ENCODE data around the gene NOS3. TPM values are rescaled to one million over a fixed set of nuclear protein-coding genes. Genes with fewer than 3 reads are reported as not detected.
A peak's percentile ranks its signal among the peaks of the same experiment; 100 is the strongest.

NOS3 gene
- total RNA-seq, 3 donors from 2014 or later = 2.5 to 6.3 (median 6.0) TPM

- DNase-seq (no peak), ATAC-seq (no peak)
- no peak overlapping the region for H3K4me3 ChIP-seq
Observed at GRCh38 chr7:151016505-151016904, 25.7 kb downstream of the NOS3 start.

DNA sequence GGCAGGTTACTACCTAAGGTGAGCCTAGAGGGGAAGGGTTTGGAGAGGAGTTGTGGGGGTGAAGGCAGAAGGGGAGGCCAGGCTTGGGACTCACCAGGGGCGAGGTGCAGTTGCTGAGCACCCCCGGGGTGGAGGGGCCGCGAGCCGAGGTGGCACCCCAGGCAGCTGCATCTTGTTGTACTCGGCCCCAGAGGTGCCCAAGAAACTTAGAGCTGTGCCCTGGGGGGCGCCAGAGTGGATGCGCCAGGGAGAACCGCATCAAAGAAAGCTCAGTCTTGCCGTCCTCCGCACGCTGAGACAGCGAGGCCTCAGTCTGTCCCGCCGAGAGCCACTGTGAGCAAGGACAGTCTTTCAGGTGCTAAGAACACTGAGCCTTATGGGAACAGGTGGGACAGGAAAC is 26.1 kb downstream of the NOS3 start:
- ATAC-seq (no peak), DNase-seq (no peak)
- Histone ChIP-seq H3K4me1 (ENCODE audit: low read depth) (peaks cover 21% of the 10 kb centered on the region), H3K9me3 (no peaks in the 10 kb centered on the region), H3K36me3 (ENCODE audit: low read depth) (no peaks in the 10 kb centered on the region), H3K4me3 (no peak overlapping the region)
- intact Hi-C loops (cut with DNase I, micrococcal nuclease) = no loop called here
- no peak for TF ChIP-seq CTCF (IDR thresholded peaks at IDR 0.05)

More at GRCh38 chr7:151016505-151016904, 25.7 kb downstream of the NOS3 start:
- TF ChIP-seq CTCF (IDR thresholded peaks at IDR 0.05) = no peak
- H3K36me3 ChIP-seq (ENCODE audit: low read depth) = no peaks in the 10 kb centered on the region
- intact Hi-C loops (cut with DNase I, micrococcal nuclease) = no loop called here
- no peaks in the 10 kb centered on the region for H3K9me3 ChIP-seq
- peaks cover 21% of the 10 kb centered on the region for H3K4me1 ChIP-seq (ENCODE audit: low read depth)

DNA sequence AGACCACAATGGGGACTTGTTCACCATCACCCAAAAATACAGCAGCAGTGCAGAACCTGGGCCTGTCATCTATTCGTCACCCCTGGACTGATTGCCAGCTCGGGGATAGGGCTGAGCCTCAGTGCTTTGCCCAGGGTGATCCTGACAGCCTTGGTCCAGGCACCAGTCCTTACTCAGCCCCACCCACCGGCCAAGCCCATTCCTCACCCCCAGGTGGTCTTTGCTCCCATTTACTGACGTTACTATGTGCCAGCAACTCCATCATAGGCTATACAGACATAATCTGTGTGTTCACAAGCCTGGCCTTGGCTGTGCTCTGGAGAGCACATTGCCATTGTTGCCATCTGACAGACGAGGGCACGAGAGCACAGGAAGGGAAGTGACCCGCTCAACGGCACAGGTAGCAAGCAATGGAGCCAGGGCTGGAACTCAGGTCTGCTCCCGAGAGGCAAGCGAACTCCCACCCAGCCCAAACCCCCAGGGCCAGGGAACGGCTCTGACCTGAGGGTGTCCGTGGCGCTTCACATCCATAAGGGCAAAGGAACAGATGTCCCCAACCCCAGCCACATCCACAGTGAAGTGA is 26.6 kb downstream of the NOS3 start:
- ATAC-seq = no peak
- Histone ChIP-seq H3K9me3 (no peaks in the 10 kb centered on the region), H3K4me1 (ENCODE audit: low read depth) (peaks cover 16% of the 10 kb centered on the region), H3K4me3 (no peak overlapping the region), H3K36me3 (ENCODE audit: low read depth) (no peaks in the 10 kb centered on the region)
- intact Hi-C loops (cut with DNase I, micrococcal nuclease) = no loop called here
- no peak for TF ChIP-seq CTCF (IDR thresholded peaks at IDR 0.05)
- no peak for DNase-seq

GRCh38 chr7:151017953-151018420 is 27.2 kb downstream of the NOS3 start:
- peak; percentile 71 for ATAC-seq
- intact Hi-C loops (cut with DNase I, micrococcal nuclease) = no loop called here
- H3K36me3 ChIP-seq (ENCODE audit: low read depth) = no peaks in the 10 kb centered on the region
- H3K4me1 ChIP-seq (ENCODE audit: low read depth) = peaks cover 13% of the 10 kb centered on the region
- no peak overlapping the region for H3K4me3 ChIP-seq
- no peaks in the 10 kb centered on the region for H3K9me3 ChIP-seq
- peak; percentile 91 for TF ChIP-seq CTCF (IDR thresholded peaks at IDR 0.05)
- DNase-seq = peak; percentile 79 to 84 (median 81)

DNA sequence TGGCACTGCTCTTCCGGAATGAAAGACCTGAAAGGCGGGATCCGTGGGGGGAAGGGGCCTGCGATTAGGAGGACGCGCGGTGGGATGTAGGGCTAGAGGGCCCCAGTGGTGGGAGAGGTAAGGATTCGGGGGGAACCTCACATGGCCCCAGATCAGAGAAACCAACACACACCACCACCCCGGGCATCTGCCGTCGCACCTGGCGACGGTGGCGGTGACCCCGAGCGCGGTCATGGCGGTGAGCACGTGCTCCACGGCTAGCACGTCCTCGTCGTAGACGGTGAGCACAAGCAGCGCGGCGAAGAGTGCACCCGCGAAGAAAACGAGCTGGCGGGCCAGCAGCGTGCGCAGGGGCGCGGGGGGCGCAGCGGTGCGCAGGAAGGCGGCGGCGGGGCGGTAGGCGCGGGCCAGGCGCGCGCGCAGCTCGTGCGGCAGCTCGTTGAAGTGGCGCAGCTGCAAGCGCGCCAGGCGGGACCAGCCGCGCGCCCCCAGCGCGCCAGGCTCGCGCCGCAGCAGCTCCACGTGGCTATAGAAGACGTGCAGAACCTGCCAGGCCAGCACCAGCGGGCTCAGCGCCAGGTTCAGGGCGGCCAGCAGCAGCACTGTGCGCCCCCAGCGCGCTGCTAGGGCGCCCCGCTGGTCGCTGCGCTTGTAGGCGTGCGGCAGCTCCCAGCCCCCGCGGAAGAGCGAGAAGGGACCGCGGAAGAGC is 27.8 kb downstream of the NOS3 start:
- Histone ChIP-seq H3K4me3 (no peak overlapping the region), H3K9me3 (no peaks in the 10 kb centered on the region), H3K36me3 (ENCODE audit: low read depth) (no peaks in the 10 kb centered on the region), H3K4me1 (ENCODE audit: low read depth) (peaks cover 13% of the 10 kb centered on the region)
- intact Hi-C loops (cut with DNase I, micrococcal nuclease) = no loop called here
- ATAC-seq (peak; percentile 32), DNase-seq (no peak)
- no peak for TF ChIP-seq CTCF (IDR thresholded peaks at IDR 0.05)
